GM19452 (cell line): ENCODE data around the gene HEXB.
A peak's percentile ranks its signal among the peaks of the same experiment; 100 is the strongest.

Experiments
- ATAC-seq: cut with Tn5 transposase; IDR thresholded peaks from one replicate; pipeline ENCODE4 v1.9.1; 2021; ENCODE audit not compliant: unreplicated experiment

HEXB gene

GRCh38 chr5:74684900-74685851 is at the start of gene HEXB:
HEXB (plus strand) TSS chr5:74685233; CDS start chr5:74685261, 28 bp downstream.
- ATAC-seq: peak; percentile 76

- ATAC-seq: no peak
These were observed 48.9 kb upstream of the HEXB start for GRCh38 chr5:74636149-74636548.

DNA sequence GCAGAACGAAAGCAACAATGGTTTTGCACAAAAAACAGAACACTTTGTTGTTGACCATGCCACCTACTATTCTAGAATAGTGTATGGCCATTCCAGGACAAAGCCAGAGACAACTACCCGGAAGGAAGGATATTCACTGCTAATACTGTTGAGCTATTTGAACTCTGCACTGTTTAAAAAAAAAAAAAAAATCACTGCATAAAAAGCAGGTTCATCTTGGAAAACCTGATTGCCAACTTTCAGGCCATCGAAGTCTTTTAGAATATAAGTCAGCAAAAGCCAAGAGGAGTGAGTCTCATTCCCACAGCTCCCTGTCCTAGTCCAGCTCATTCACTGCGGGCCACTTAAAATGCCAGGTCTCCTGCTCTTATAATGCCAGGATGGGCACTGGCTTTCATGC is 48.5 kb upstream of the HEXB start:
- ATAC-seq: no peak

DNA sequence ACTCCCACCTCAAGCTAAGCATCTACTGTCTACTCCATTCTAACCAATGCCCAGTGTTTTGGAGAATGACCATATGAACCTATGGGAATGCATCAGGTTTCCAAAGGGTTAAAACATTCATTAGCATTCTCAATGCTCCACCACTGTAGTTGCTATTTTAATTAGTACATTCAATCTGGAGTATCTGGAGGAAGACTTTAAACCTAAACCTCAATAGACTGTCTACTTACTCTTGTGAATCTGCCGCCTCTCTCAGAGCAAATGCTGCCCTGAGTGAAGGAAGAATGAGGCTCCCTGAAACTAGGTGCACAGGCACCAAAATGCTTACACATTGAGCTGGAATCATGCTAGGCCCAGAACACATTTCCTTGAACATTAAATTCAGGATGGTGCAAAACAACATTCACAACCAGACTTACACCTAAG is 46.5 kb upstream of the HEXB start:
- no peak for ATAC-seq

GRCh38 chr5:74638970-74639806 is 45.8 kb upstream of the HEXB start:
- ATAC-seq: peak; percentile 26

DNA sequence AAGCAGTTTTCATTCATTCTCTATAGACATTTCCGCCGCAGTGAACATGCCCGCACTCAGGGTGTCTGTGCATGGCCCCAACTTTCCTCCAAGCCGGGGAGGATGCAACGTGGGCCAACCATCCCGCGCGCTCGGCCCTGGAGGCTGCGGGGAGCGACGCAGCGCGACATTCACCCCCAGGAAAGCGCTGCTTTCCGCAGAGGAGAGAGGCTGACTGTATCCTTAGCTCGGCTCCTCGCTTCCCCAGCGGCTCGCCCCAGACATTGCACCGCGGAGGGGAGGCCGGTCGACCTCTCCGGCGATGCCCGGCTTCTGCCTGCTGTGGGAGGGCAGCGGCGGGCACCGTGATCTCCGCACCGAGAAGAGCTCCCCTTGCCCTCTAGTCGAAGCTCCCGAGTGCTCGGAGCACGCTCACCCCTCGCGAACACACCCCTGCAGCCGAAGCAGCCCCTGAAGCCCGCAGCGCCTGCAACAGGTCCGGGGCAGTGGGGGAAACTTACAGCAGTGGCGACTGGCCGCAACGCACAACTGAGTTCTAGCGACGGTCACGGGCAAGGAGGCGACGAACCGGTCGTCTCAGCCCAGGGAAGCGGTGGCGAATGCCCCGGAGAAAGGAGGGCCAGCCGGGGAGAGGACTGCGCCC is 45.1 kb upstream of the HEXB start:
- ATAC-seq: peak; percentile 11

DNA sequence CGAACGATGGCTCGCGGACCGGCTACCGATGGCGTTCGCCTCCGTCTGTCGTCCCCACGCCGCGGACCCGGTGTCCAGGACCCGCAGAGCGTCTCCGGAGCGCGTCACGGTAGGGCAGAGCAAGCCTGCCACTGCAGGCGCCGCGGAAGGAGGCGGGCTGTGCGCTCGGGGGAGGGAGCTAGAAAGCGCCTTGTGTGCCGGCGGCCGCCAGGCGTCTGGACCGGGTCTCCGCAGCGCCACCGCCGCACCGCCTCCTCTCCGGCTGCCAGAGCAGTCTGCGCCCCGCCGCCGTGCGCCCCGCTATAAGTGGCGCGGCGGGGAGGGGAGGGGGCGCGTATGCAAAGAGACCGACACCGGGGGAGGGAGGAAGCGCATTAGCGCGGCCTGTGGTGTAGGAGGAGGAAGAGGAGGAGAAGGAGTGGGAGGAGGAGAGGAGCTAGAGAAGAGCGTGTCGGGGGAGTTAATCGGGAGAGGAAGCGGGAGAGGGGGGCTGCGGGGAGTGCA is 44.5 kb upstream of the HEXB start, which contains the start of gene ENC1:
TSS of gene ENC1 (minus strand) at position 279 of the 504 bp plus-strand sequence. CDS start 4,243 bp downstream, outside the sequence.
- peak; percentile 65 for ATAC-seq

- ATAC-seq: peak; percentile 20
These were observed 43.9 kb upstream of the HEXB start for GRCh38 chr5:74640954-74641734.

- no peak for ATAC-seq
These were observed 43.1 kb upstream of the HEXB start for GRCh38 chr5:74641735-74642542.

DNA sequence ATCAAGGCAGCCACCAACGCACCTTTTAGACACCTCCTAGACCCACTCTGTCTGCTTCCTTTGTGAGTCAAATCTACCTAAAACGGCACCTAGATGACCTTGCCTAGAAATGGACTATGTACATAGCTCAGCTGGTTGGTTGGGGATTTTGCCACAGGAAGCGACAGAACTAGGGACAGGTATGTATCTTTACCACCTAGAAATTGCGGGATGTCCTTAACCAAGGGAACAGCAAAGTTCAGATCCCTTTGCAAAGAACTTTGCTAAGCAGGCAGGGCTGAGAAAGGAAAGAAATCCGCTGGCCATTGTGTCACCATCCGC is 42.5 kb upstream of the HEXB start:
- no peak for ATAC-seq

DNA sequence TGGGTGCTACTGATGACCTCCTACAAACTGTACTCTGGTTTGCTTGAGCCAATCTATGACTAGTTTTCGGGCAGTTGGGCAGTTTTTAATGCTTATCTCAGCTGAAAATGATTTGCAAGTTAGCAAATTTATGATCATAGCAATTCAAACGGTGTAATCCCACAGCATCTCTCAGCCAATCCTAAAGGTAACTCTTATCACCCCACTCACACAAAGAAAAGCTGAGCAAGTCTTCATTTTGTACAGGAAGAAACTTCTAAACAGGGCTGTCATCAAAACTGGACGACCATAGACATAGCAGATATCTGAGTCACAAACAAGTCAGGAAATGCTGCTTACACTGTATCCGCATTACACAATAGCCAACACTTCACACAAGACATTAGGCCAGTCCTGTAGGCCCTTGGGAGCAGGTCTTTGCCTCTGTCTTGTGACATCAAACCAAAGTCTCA is 41.9 kb upstream of the HEXB start:
- ATAC-seq: no peak

GRCh38 chr5:74647096-74647495 is 37.9 kb upstream of the HEXB start:
- ATAC-seq: no peak

- ATAC-seq: no peak
These were observed 36.2 kb upstream of the HEXB start for GRCh38 chr5:74648835-74649293.

DNA sequence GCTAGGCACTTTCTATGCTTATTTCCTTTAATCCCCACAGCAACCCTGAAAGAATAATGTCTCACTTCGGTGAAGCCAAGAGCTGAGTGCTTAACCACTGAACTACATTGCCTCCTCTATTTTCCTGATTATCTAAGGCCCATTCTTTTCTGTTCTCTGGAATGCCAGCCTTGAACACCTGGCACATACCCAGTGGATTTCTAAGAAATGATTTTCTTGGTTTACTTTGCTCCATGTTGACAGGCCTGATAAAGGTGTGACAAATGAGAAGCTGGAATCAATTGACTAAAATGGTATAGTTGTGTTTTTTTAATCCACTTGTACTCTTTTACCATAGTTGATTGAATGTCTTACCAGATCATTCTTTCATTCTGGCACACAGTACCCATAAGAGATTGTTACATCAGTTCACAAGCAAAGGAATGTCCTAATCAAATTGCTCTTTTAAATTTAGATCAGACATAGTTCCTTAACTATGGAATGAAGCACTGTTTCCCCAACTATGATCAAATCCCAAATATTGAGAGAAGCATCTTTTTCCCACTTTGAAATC is 35.5 kb upstream of the HEXB start:
- ATAC-seq: no peak

- ATAC-seq: no peak
These were observed 33.3 kb upstream of the HEXB start for GRCh38 chr5:74651710-74652109.

GRCh38 chr5:74652576-74652975 is 32.5 kb upstream of the HEXB start:
- ATAC-seq: no peak

DNA sequence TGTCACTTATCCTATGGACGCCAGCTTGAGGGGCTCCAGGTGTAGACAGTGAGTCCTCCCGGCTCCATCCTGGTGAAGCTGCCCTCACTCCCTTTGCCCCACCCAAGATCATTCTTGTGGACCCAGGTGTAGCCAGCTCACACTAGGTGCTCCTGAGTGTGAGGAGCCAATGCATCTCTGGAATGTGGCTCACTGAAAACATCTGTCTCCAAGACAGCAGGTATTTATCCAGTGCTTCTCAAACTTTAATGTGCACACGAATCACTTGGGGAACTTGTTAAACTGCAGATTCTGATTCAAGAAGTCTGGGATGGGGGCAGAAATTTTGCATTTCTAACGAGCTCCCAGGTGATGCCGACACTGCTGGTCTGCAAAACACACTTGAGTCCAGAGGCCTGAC is 31.0 kb upstream of the HEXB start:
- ATAC-seq: no peak

DNA sequence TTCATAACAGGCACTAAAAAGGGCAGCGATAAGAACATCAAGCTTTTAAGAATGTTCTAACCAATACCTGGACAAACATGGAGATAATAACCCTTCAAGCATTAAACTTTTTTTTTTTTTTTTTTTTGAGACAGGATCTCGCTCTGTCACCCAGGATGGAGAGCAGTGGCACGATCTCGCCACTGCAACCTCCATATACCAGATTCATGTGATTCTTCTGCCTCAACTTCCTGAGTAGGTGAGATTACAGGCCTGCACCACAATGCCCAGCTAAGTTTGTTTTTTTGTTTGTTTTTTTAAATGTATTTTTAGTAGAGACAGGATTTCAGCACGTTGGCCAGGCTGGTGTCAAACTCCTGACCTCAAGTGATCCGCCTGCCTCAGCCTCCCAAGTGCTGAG is 29.8 kb upstream of the HEXB start:
- ATAC-seq: no peak

- no peak for ATAC-seq
These were observed 29.3 kb upstream of the HEXB start for GRCh38 chr5:74655716-74656115.
